Adrenal gland (tissue), 5 donors: ENCODE data around the gene PCP4.

Experiments used
- CTCF ChIP-seq, 6 experiments: fragments of 450-650 bp in 4 of 6; fragments of 200-600 bp in 2 of 6; sonication (generic) in 1 of 6; IDR thresholded peaks; 1 replicate in 5 of 6; 2 replicates in 1 of 6; pipeline versions ENCODE4 v1.5.1 to v1.8.0; 2016 to 2021; ENCODE audit warnings: antibody characterized with exemption in 6 of 6, mild to moderate bottlenecking in 2 of 6, moderate library complexity in 1 of 6
- POLR2A ChIP-seq, 2 donors: fragments of 450-650 bp; IDR thresholded peaks; one replicate each; pipeline ENCODE4 v1.6.1; 2017; ENCODE audit warnings: antibody characterized with exemption in 2 of 2, mild to moderate bottlenecking in 2 of 2, moderate library complexity in 1 of 2
- donor health status: DM: no; HTN: no; CAD: no.

GRCh38 chr21:39840373-39841097, 26.7 kb upstream of the PCP4 start:
- no peak for TF ChIP-seq POLR2A (IDR thresholded peaks at IDR 0.05)
- no peak for TF ChIP-seq CTCF (IDR thresholded peaks at IDR 0.05)
